ENCODE results near the gene GCK.

GCK gene

GRCh38 chr7:44113764-44114354, 75.4 kb downstream of the GCK start:
- DNase-seq = no peak

- no peak for DNase-seq
These were observed 76.1 kb downstream of the GCK start for GRCh38 chr7:44112997-44113763.

GRCh38 chr7:44112231-44112996, 76.8 kb downstream of the GCK start:
- DNase-seq = no peak

GRCh38 chr7:44111761-44112160, 77.5 kb downstream of the GCK start:
- DNase-seq = no peak

GRCh38 chr7:44110719-44111635, 78.3 kb downstream of the GCK start:
- no peak for DNase-seq

- no peak for DNase-seq
These were observed 79.2 kb downstream of the GCK start for GRCh38 chr7:44109991-44110390.

GRCh38 chr7:44108768-44109750, 80.2 kb downstream of the GCK start:
- DNase-seq = no peak

- no peak for DNase-seq
These were observed 81.1 kb downstream of the GCK start for GRCh38 chr7:44107961-44108767.

GRCh38 chr7:44107116-44107960, 81.9 kb downstream of the GCK start:
- no peak for DNase-seq

GRCh38 chr7:44106311-44107065, 82.8 kb downstream of the GCK start:
- no peak for DNase-seq

- DNase-seq = no peak
These were observed 83.4 kb downstream of the GCK start for GRCh38 chr7:44105832-44106231.

GRCh38 chr7:44104860-44105771, 84.1 kb downstream of the GCK start:
- no peak for DNase-seq

GRCh38 chr7:44103923-44104859, 85.0 kb downstream of the GCK start, which contains the start of gene AEBP1:
Gene AEBP1, plus strand, starts transcription at chr7:44104345. Its CDS starts 321 bp downstream, at chr7:44104666.
- DNase-seq = peak in 1 of 2 donors; percentile 38

- DNase-seq = no peak
These were observed 85.7 kb downstream of the GCK start for GRCh38 chr7:44103566-44103922.

- DNase-seq = no peak
These were observed 86.2 kb downstream of the GCK start for GRCh38 chr7:44102846-44103565.

All from CD4-positive, alpha-beta T cell treated with Interleukin-4 for 1 hour (primary cell).